DOHH2 (cell line): ENCODE results near the gene ZDHHC19.

Source experiments
- H3F3A ChIP-seq: fragments of 200-600 bp; sonication (generic), shearing (Covaris generic); 2 replicates; pipeline ENCODE4 v1.6.0; 2016; ENCODE audit warnings: antibody characterized with exemption, mild to moderate bottlenecking; ENCODE audit not compliant: control insufficient read depth, insufficient read depth
- H3K27ac ChIP-seq: fragments of 200-600 bp; sonication (generic); 2 replicates; pipeline ENCODE4 v1.5.1; 2014; ENCODE audit warnings: low read depth, mild to moderate bottlenecking, low read length, moderate library complexity
- H3K27me3 ChIP-seq: fragments of 200-600 bp; sonication (generic); 2 replicates; pipeline ENCODE4 v1.6.1; 2014; ENCODE audit warnings: mild to moderate bottlenecking, low read length, mixed read lengths; ENCODE audit not compliant: control insufficient read depth
- H3K36me3 ChIP-seq: fragments of 200-600 bp; sonication (generic); 2 replicates; pipeline ENCODE4 v1.6.1; 2014; ENCODE audit warnings: mild to moderate bottlenecking, low read length, moderate library complexity, mixed read lengths; ENCODE audit not compliant: control insufficient read depth
- H3K4me1 ChIP-seq: fragments of 200-600 bp; sonication (generic); 2 replicates; pipeline ENCODE4 v1.6.1; 2014; ENCODE audit warnings: mild to moderate bottlenecking, low read length, mixed read lengths; ENCODE audit not compliant: control insufficient read depth
- H3K4me2 ChIP-seq: fragments of 200-600 bp; sonication (generic); 2 replicates; pipeline ENCODE4 v1.6.0; 2014; ENCODE audit warnings: mild to moderate bottlenecking, low read length, moderate library complexity
- H3K4me3 ChIP-seq: fragments of 200-600 bp; sonication (generic); 2 replicates; pipeline ENCODE4 v1.5.1; 2014; ENCODE audit warnings: mild to moderate bottlenecking, low read length, mixed read lengths
- H3K79me2 ChIP-seq: fragments of 200-600 bp; sonication (generic); 2 replicates; pipeline ENCODE4 v1.6.1; 2014; ENCODE audit warnings: mild to moderate bottlenecking, low read length, mixed read lengths; ENCODE audit not compliant: control insufficient read depth
- H3K9me2 ChIP-seq: fragments of 200-600 bp; sonication (generic); replicated peaks from 2 replicates; pipeline ENCODE4 v1.6.1; 2014; ENCODE audit warnings: mild to moderate bottlenecking, low read length, mixed read lengths; ENCODE audit not compliant: control insufficient read depth
- H3K9me3 ChIP-seq: fragments of 200-600 bp; sonication (generic); 2 replicates; pipeline ENCODE4 v1.6.1; 2014; ENCODE audit warnings: antibody characterized with exemption, low read length, mixed read lengths; ENCODE audit not compliant: control insufficient read depth, insufficient read depth
- H4K20me1 ChIP-seq: fragments of 200-600 bp; sonication (generic); 2 replicates; pipeline ENCODE4 v1.6.0; 2014; ENCODE audit warnings: low read depth, mild to moderate bottlenecking, antibody characterized with exemption, low read length, moderate library complexity; ENCODE audit not compliant: control insufficient read depth, insufficient read depth
- CTCF ChIP-seq: fragments of 200-600 bp; sonication (generic); IDR thresholded peaks from one replicate; pipeline ENCODE4 v1.5.1; 2014; ENCODE audit warnings: antibody characterized with exemption, mild to moderate bottlenecking, low read depth, low read length; ENCODE audit not compliant: poor library complexity, severe bottlenecking
- EZH2phosphoT487 ChIP-seq: fragments of 200-600 bp; sonication (generic); IDR thresholded peaks from 2 replicates; pipeline ENCODE4 v1.6.1; 2017; ENCODE audit warnings: borderline replicate concordance, mild to moderate bottlenecking, antibody characterized with exemption, low read length, moderate library complexity, mixed read lengths

Gene ZDHHC19

DNA sequence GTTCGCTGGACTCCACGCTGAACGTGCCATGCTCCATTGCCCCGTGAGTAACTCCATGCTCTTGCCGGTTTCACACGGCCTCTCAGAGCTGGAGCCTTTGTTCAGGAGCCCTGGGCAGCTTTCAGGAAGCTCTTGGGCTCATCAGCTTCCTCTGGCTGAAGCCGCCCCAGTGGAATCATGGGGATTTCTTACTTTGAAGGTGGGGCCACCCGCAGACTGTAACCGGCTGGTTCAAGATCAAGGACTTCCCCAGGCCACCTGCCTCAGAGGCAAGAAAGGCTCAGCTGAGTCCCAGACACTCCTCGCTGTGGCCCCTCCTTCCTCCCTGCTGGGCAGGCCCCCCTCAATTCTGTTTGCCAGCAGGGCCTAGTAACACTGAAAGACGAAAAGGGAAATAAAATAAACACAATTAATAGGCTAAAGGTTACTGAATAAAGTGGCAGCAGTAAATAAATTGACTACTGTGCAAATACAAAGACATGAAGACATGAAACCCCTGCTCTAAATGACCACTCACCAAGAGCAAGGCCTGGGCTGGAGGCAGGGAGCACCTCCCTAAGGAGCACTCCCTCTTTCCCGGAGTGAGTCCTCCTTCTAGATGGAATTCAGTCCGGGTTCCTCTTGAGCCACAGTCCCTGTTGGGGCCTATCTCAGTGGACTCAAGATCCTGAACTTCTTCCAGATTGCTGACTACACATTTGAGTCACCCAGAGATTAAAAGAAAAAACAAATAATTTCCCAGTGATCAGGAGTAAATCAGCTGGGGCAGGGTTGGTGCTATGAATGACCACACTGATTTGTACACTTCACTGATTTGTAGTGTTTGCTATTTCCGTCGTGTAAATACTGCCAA is 51.0 kb downstream of the ZDHHC19 start:
- Histone ChIP-seq H4K20me1 (no peaks in the 10 kb centered on the region), H3K27ac (no peak overlapping the region), H3K4me2 (peak overlapping the region; percentile 46), H3K9me3 (no peaks in the 10 kb centered on the region), H3K4me3 (no peak overlapping the region), H3K9me2 (no peaks in the 10 kb centered on the region), H3F3A (no peaks in the 10 kb centered on the region), H3K79me2 (no peaks in the 10 kb centered on the region), H3K36me3 (no peaks in the 10 kb centered on the region), H3K27me3 (no peaks in the 10 kb centered on the region), H3K4me1 (peaks cover 12% of the 10 kb centered on the region)
- TF ChIP-seq EZH2phosphoT487 (no peak), CTCF (no peak)

DNA sequence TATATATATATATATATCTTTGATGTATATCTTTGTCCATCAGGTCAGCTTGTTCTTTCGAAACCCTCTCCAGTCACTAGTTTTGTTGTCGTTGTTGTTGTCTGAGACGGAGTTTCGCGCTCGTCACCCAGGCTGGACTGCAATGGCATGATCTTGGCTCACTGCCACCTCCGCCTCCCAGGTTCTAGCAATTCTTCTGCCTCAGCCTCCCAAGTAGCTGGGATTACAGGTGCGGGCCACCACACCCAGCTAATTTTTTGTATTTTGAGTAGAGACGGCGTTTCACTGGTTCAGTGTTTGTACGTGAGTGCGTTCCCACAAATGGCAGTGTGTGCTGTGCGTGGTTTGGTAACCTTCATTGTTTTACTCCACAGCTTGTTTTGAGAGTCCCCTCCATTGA is 51.7 kb downstream of the ZDHHC19 start:
- Histone ChIP-seq H3K4me2 (peak overlapping the region; percentile 46), H3K9me3 (no peaks in the 10 kb centered on the region), H4K20me1 (no peaks in the 10 kb centered on the region), H3K27ac (no peak overlapping the region), H3K27me3 (no peaks in the 10 kb centered on the region), H3F3A (no peaks in the 10 kb centered on the region), H3K36me3 (no peaks in the 10 kb centered on the region), H3K79me2 (no peaks in the 10 kb centered on the region), H3K9me2 (no peaks in the 10 kb centered on the region), H3K4me3 (no peak overlapping the region), H3K4me1 (peaks cover 12% of the 10 kb centered on the region)
- no peak for TF ChIP-seq EZH2phosphoT487
- TF ChIP-seq CTCF: no peak

DNA sequence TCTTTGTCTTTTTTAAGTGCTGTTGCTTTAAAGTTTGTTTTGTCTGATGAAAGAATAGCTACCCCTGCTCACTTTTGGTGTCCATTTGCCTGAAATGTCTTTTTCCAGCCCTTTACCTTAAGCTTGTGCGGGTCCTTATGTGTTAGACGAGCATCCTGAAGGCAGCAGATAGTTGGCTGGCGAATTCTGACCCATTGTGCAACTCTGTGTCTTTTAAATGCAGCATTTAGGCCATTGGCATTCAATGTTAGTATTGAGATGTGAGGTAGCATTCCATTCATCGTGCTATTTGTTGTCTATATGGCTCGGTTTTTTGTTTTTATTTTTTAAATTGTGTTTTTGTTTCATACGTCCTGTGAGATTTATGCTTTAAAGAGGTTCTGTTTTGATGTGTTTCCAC is 55.0 kb downstream of the ZDHHC19 start:
- Histone ChIP-seq H3K4me2 (no peak overlapping the region), H3K4me1 (peaks cover 12% of the 10 kb centered on the region), H3F3A (no peaks in the 10 kb centered on the region), H3K27ac (no peak overlapping the region), H3K36me3 (no peaks in the 10 kb centered on the region), H3K27me3 (peaks cover 9% of the 10 kb centered on the region), H3K4me3 (no peak overlapping the region), H3K79me2 (no peaks in the 10 kb centered on the region), H3K9me2 (no peaks in the 10 kb centered on the region), H3K9me3 (no peaks in the 10 kb centered on the region), H4K20me1 (no peaks in the 10 kb centered on the region)
- TF ChIP-seq EZH2phosphoT487 (no peak), CTCF (no peak)
